ENCODE data around the gene S100A13. TPM values are rescaled to one million over a fixed set of nuclear protein-coding genes. Genes with fewer than 3 reads are reported as not detected.

The S100A13 gene
- total and polyA plus RNA-seq, 9 of the 15 experiments (the other 6 are each of a cell fraction or from before 2014, with no cell fraction given), result 41.9 to 129 (median 58.0) TPM

DNA sequence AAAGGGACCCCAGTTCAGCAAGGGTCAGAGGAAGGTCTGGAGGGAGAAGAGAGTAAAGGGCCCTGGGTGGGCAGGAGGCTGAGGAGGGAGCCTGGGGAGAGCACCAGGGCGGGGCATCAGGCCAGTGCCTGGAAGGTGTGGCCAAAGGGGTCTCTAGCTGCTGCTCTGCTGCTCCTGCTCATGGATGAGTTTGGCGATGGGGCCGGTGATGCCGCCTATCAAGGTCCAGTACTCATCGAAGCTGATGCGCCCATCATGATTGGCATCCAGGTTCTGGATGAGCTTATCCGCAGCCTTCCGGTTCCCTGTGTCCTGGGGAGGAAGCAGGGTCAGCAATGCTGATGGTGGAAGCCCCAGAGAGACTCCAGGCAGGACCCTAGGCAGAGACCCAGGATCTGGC lies 19.9 kb downstream of the S100A13 start:
- H4K20me1 ChIP-seq (replicated peaks; ENCODE audit: control insufficient read depth, insufficient read depth, low read length), result no peaks in the 10 kb centered on the region
- DNase-seq (ENCODE audit: extremely low read depth in 1 of 4, low spot score in 3 of 4) (no peak), FAIRE-seq (no peak), ATAC-seq (no peak)
- intact Hi-C loops (cut with micrococcal nuclease) (no loop called here), in situ Hi-C loops (cut with MboI) (no loop called here)
- no peak overlapping the region for H2AFZ ChIP-seq (ENCODE audit: low read depth, low read length)
- no peaks in the 10 kb centered on the region for H3K36me3 ChIP-seq (ENCODE audit: control insufficient read depth, insufficient read depth, low read length)
- peaks cover 6% of the 10 kb centered on the region for H3K9me1 ChIP-seq (ENCODE audit: control insufficient read depth, insufficient read depth, low read length)
- no peak overlapping the region for H3K4me3 ChIP-seq
- peaks cover 30 to 42% of the 10 kb centered on the region in 2 experiments for H3K4me1 ChIP-seq (replicated peaks in 1 of 2; ENCODE audit: control insufficient read depth in 2 of 2, insufficient read depth in 2 of 2, low read length in 2 of 2)
- H3K4me2 ChIP-seq (ENCODE audit: insufficient read depth, low read length), result no peak overlapping the region
- no peaks in the 10 kb centered on the region for H3K79me2 ChIP-seq (ENCODE audit: control insufficient read depth, insufficient read depth, low read length)
- ChIA-PET POLR2A (interaction anchor here (0.5 to 4.1 kb wide), 6 partner anchors 10 to 136 kb away, joined by 3 to 23 read pairs (median 3); partner anchors contain the start of genes CHTOP, S100A1 and S100A13), CTCF (ENCODE audit: low intra/inter-chr PET ratio) (no interaction called here)
- WGBS (ENCODE audit: insufficient coverage, low coverage, missing lambda C conversion rate), result 86% methylated on average over 8 of the region's 8 CpGs
- no peak overlapping the region for H3K27ac ChIP-seq (ENCODE audit: extremely low read depth, low read depth, low read length)
- H3K9ac ChIP-seq (ENCODE audit: insufficient read depth in 1 of 2, low read depth in 2 of 2, low read length in 2 of 2), result peak overlapping the region in 1 of 2 experiments; percentile 79; a peak in 2 of 4 replicates
- TF ChIP-seq FOXO4 (CRISPR knock-in tag; IDR thresholded peaks at IDR 0.05) (no peak), CHD2 (IDR thresholded peaks at IDR 0.05; ENCODE audit: low read depth, low read length) (no peak), ZC3H4 (CRISPR knock-in tag; IDR thresholded peaks at IDR 0.05; ENCODE audit: borderline replicate concordance) (no peak), ZC3H11A (IDR thresholded peaks at IDR 0.05; ENCODE audit: low read depth, low read length) (no peak), PTTG1 (tag; IDR thresholded peaks at IDR 0.05; ENCODE audit: low read depth) (no peak), ATF3 (IDR thresholded peaks at IDR 0.05) (no peak), ATF3 (CRISPR knock-in tag; conservative IDR thresholded peaks at IDR 0.05) (no peak), TARDBP (IDR thresholded peaks at IDR 0.05) (no peak)
- TF ChIP-seq, protein P1, sequence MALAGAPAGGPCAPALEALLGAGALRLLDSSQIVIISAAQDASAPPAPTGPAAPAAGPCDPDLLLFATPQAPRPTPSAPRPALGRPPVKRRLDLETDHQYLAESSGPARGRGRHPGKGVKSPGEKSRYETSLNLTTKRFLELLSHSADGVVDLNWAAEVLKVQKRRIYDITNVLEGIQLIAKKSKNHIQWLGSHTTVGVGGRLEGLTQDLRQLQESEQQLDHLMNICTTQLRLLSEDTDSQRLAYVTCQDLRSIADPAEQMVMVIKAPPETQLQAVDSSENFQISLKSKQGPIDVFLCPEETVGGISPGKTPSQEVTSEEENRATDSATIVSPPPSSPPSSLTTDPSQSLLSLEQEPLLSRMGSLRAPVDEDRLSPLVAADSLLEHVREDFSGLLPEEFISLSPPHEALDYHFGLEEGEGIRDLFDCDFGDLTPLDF (CRISPR knock-in tag; IDR thresholded peaks at IDR 0.05), result no peak
- H3K27me3 ChIP-seq (ENCODE audit: control insufficient read depth in 2 of 2, insufficient read depth in 2 of 2, low read length in 2 of 2), result no peaks in the 10 kb centered on the region
- BruUV-seq (replicated peaks), result no TSS peak
- H3K9me3 ChIP-seq (replicated peaks; ENCODE audit: control insufficient read depth, insufficient read depth, low read depth, low read length), result no peaks in the 10 kb centered on the region

All from K562 (cell line).